ENCODE results near the gene LPCAT4. TPM values are rescaled to one million over a fixed set of nuclear protein-coding genes. Genes with fewer than 3 reads are reported as not detected.
"Not testable (repeated sequence)": the region's sequence is repeated elsewhere in the genome, so short reads cannot be mapped to it uniquely, and the experiment has no call there.

Gene LPCAT4
- total RNA-seq (2014; rRNA removed; shearing (Covaris generic); ENCODE audit: low replicate concordance): 37.6 and 40.8 TPM in 2 replicates

GRCh38 chr15:34367101-34368081 lies at the start of gene LPCAT4:
Gene LPCAT4, minus strand, starts transcription at chr15:34367196. Its CDS starts 96 bp downstream, at chr15:34367100.
- no peaks in the 10 kb centered on the region for H3K9me2 ChIP-seq (replicated peaks; ENCODE audit: insufficient read depth, low read length)
- H3K27ac ChIP-seq (ENCODE audit: low read length): peak within 1 kb of the TSS; percentile 83
- H2AFZ ChIP-seq (ENCODE audit: low read length): peak within 1 kb of the TSS; percentile 95
- no peaks in the 10 kb centered on the region for H3K27me3 ChIP-seq (ENCODE audit: low read length)
- DNase-seq: peak; percentile 95
- H3K9me3 ChIP-seq (ENCODE audit: low read length): no peaks in the 10 kb centered on the region
- H3K4me2 ChIP-seq (ENCODE audit: low read depth, low read length, poor library complexity, severe bottlenecking): peak within 1 kb of the TSS; percentile 78
- 0 out of 2 replicates have a peak, but pooled peaks cover 10% of the 10 kb centered on the region for H4K20me1 ChIP-seq (ENCODE audit: insufficient read depth, low read depth, low read length)
- H3K4me3 ChIP-seq (ENCODE audit: low read length): peak within 1 kb of the TSS; percentile 82
- peaks cover 27% of the 10 kb centered on the region for H3K79me2 ChIP-seq (ENCODE audit: low read length)
- peaks cover 4% of the 10 kb centered on the region; the same call in 1 of the 2 replicates for H3K36me3 ChIP-seq (ENCODE audit: insufficient read depth, low read length)
- peak within 1 kb of the TSS; percentile 97 for H3K9ac ChIP-seq (ENCODE audit: low read length)
- peaks cover 31% of the 10 kb centered on the region for H3K4me1 ChIP-seq (ENCODE audit: low read length)

GRCh38 chr15:34409511-34409910 lies 42.5 kb upstream of the LPCAT4 start:
- H3K9ac ChIP-seq (ENCODE audit: low read length); H3K4me1 ChIP-seq (ENCODE audit: low read length); H3K27ac ChIP-seq (ENCODE audit: low read length); H3K36me3 ChIP-seq (ENCODE audit: insufficient read depth, low read length); DNase-seq; H3K4me2 ChIP-seq (ENCODE audit: low read depth, low read length, poor library complexity, severe bottlenecking); H4K20me1 ChIP-seq (ENCODE audit: insufficient read depth, low read depth, low read length); H2AFZ ChIP-seq (ENCODE audit: low read length); H3K27me3 ChIP-seq (ENCODE audit: low read length); H3K9me2 ChIP-seq (replicated peaks; ENCODE audit: insufficient read depth, low read length); H3K9me3 ChIP-seq (ENCODE audit: low read length); H3K4me3 ChIP-seq (ENCODE audit: low read length); H3K79me2 ChIP-seq (ENCODE audit: low read length): not testable (repeated sequence)

- DNase-seq; H3K79me2 ChIP-seq (ENCODE audit: low read length); H3K4me3 ChIP-seq (ENCODE audit: low read length); H3K27me3 ChIP-seq (ENCODE audit: low read length); H2AFZ ChIP-seq (ENCODE audit: low read length); H3K9me3 ChIP-seq (ENCODE audit: low read length); H3K4me1 ChIP-seq (ENCODE audit: low read length); H3K36me3 ChIP-seq (ENCODE audit: insufficient read depth, low read length); H3K9me2 ChIP-seq (replicated peaks; ENCODE audit: insufficient read depth, low read length); H3K9ac ChIP-seq (ENCODE audit: low read length); H3K4me2 ChIP-seq (ENCODE audit: low read depth, low read length, poor library complexity, severe bottlenecking); H4K20me1 ChIP-seq (ENCODE audit: insufficient read depth, low read depth, low read length); H3K27ac ChIP-seq (ENCODE audit: low read length): not testable (repeated sequence)
Observed at GRCh38 chr15:34408973-34409372, 42.0 kb upstream of the LPCAT4 start.

GRCh38 chr15:34403899-34404298 lies 36.9 kb upstream of the LPCAT4 start:
- H3K4me1 ChIP-seq (ENCODE audit: low read length); H3K4me2 ChIP-seq (ENCODE audit: low read depth, low read length, poor library complexity, severe bottlenecking); H3K4me3 ChIP-seq (ENCODE audit: low read length); H3K9me3 ChIP-seq (ENCODE audit: low read length); H3K9me2 ChIP-seq (replicated peaks; ENCODE audit: insufficient read depth, low read length); H3K36me3 ChIP-seq (ENCODE audit: insufficient read depth, low read length); H4K20me1 ChIP-seq (ENCODE audit: insufficient read depth, low read depth, low read length); H3K79me2 ChIP-seq (ENCODE audit: low read length); DNase-seq; H3K9ac ChIP-seq (ENCODE audit: low read length); H3K27ac ChIP-seq (ENCODE audit: low read length); H2AFZ ChIP-seq (ENCODE audit: low read length); H3K27me3 ChIP-seq (ENCODE audit: low read length): not testable (repeated sequence)

GRCh38 chr15:34403160-34403598 lies 36.2 kb upstream of the LPCAT4 start:
- H3K9ac ChIP-seq (ENCODE audit: low read length); H3K4me2 ChIP-seq (ENCODE audit: low read depth, low read length, poor library complexity, severe bottlenecking); DNase-seq; H3K79me2 ChIP-seq (ENCODE audit: low read length); H3K27me3 ChIP-seq (ENCODE audit: low read length); H3K4me3 ChIP-seq (ENCODE audit: low read length); H3K4me1 ChIP-seq (ENCODE audit: low read length); H3K36me3 ChIP-seq (ENCODE audit: insufficient read depth, low read length); H3K9me3 ChIP-seq (ENCODE audit: low read length); H3K9me2 ChIP-seq (replicated peaks; ENCODE audit: insufficient read depth, low read length); H4K20me1 ChIP-seq (ENCODE audit: insufficient read depth, low read depth, low read length); H3K27ac ChIP-seq (ENCODE audit: low read length); H2AFZ ChIP-seq (ENCODE audit: low read length): not testable (repeated sequence)

- not testable (repeated sequence) for H3K4me1 ChIP-seq (ENCODE audit: low read length); H3K4me2 ChIP-seq (ENCODE audit: low read depth, low read length, poor library complexity, severe bottlenecking); H3K36me3 ChIP-seq (ENCODE audit: insufficient read depth, low read length); H3K9me2 ChIP-seq (replicated peaks; ENCODE audit: insufficient read depth, low read length); DNase-seq; H3K27me3 ChIP-seq (ENCODE audit: low read length); H3K27ac ChIP-seq (ENCODE audit: low read length); H3K9me3 ChIP-seq (ENCODE audit: low read length); H3K4me3 ChIP-seq (ENCODE audit: low read length); H3K79me2 ChIP-seq (ENCODE audit: low read length); H4K20me1 ChIP-seq (ENCODE audit: insufficient read depth, low read depth, low read length); H3K9ac ChIP-seq (ENCODE audit: low read length); H2AFZ ChIP-seq (ENCODE audit: low read length)
Observed at GRCh38 chr15:34397637-34398259, 30.8 kb upstream of the LPCAT4 start.

- not testable (repeated sequence) for H3K4me1 ChIP-seq (ENCODE audit: low read length); H3K4me2 ChIP-seq (ENCODE audit: low read depth, low read length, poor library complexity, severe bottlenecking); H3K9me2 ChIP-seq (replicated peaks; ENCODE audit: insufficient read depth, low read length); H3K4me3 ChIP-seq (ENCODE audit: low read length); H2AFZ ChIP-seq (ENCODE audit: low read length); H3K27ac ChIP-seq (ENCODE audit: low read length); DNase-seq; H3K27me3 ChIP-seq (ENCODE audit: low read length); H3K9ac ChIP-seq (ENCODE audit: low read length); H3K79me2 ChIP-seq (ENCODE audit: low read length); H3K36me3 ChIP-seq (ENCODE audit: insufficient read depth, low read length); H4K20me1 ChIP-seq (ENCODE audit: insufficient read depth, low read depth, low read length); H3K9me3 ChIP-seq (ENCODE audit: low read length)
Observed at GRCh38 chr15:34392981-34393380, 26.0 kb upstream of the LPCAT4 start.

- H4K20me1 ChIP-seq (ENCODE audit: insufficient read depth, low read depth, low read length); H3K36me3 ChIP-seq (ENCODE audit: insufficient read depth, low read length); H3K9ac ChIP-seq (ENCODE audit: low read length); H3K9me2 ChIP-seq (replicated peaks; ENCODE audit: insufficient read depth, low read length); DNase-seq; H3K4me2 ChIP-seq (ENCODE audit: low read depth, low read length, poor library complexity, severe bottlenecking); H2AFZ ChIP-seq (ENCODE audit: low read length); H3K4me3 ChIP-seq (ENCODE audit: low read length); H3K27ac ChIP-seq (ENCODE audit: low read length); H3K79me2 ChIP-seq (ENCODE audit: low read length); H3K4me1 ChIP-seq (ENCODE audit: low read length); H3K9me3 ChIP-seq (ENCODE audit: low read length); H3K27me3 ChIP-seq (ENCODE audit: low read length): not testable (repeated sequence)
Observed at GRCh38 chr15:34389594-34390086, 22.6 kb upstream of the LPCAT4 start.
